GM12878 (cell line): ENCODE results near the gene RAPGEF3.

ENCODE experiments used
- CEBPB ChIP-seq, 2 experiments: fragments of 150-350 bp in 1 of 2; IDR thresholded peaks; 2 replicates each; pipeline ENCODE4 v1.6.1; 2012 to 2014; ENCODE audit warnings: low read depth in 2 of 2, low read length in 2 of 2, borderline replicate concordance in 1 of 2, inconsistent platforms in 1 of 2
- NRF1 ChIP-seq: conservative IDR thresholded peaks from 2 replicates; pipeline ENCODE4 v1.6.1; 2011; ENCODE audit warnings: mild to moderate bottlenecking, low read depth, low read length, improper control_type of control experiment
- SRF ChIP-seq, 2 experiments: IDR thresholded peaks; 2 replicates each; pipeline ENCODE4 v1.6.1; 2011; ENCODE audit warnings: low read depth in 2 of 2, low read length in 2 of 2, mild to moderate bottlenecking in 1 of 2, moderate library complexity in 1 of 2

GRCh38 chr12:47734725-47735480, 23.8 kb downstream of the RAPGEF3 start:
- TF ChIP-seq SRF (IDR thresholded peaks at IDR 0.05; ENCODE audit: low read depth in 2 of 2, low read length in 2 of 2) (no peak), NRF1 (no peak), CEBPB (IDR thresholded peaks at IDR 0.05; ENCODE audit: borderline replicate concordance in 1 of 2, low read depth in 2 of 2, low read length in 2 of 2) (no peak)
